Activated CD4-positive, alpha-beta T cell treated with anti-CD3 and anti-CD28 coated beads, Interleukin-2, amount 50 U/mL, for 4 hours (primary cell): ENCODE results near the gene COQ8A.

ENCODE experiments used
- DNase-seq, 2 experiments: peaks; one replicate each; pipeline ENCODE4 v3.0.0-alpha.2; 2020

Gene COQ8A

GRCh38 chr1:226974544-226975258 lies 34.6 kb downstream of the COQ8A start:
- no peak for DNase-seq

DNA sequence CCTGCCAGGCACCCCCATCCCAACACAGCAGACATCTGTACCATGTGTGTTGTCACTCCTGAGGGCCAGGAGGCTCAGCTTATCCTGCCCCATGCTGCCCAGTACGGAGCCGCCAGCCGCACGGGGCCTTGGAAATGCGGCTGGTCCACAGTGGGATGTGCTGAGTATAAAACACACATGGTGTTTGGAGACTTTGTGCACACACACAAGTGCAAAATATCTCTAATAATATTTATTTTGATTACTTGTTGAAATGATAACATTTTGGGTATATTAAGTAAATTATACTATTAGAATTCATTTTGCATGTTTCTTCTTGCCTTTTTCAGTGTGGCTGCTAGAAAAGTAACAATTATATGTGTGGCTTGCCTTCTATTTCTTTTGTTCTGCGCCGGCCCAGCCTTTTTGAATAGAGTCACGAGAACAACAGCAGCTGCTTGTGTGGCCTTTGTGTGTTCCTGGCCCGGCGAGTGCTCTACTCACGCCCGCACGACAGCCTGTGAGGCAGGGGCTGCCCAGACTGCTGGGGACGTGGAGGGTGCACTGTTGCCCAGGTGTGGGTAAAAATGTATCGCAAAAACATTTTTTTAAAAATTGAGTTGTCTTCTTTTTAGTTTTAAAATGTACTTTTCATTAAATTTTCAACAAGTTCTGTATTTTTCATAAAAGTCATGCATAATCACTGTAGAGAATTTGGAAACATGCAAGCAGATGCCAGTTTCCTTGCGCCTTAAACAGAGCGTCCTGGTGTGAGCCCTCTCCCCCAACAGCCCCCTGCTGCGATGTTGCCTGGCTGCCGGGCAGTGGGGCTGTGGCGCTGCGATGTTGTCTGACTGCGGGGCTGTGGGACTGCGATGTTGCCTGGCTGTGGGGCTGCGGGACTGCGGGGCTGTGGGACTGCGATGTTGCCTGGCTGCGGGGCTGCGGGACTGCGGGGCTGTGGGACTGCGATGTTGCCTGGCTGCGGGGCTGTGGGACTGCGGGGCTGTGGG lies 35.5 kb downstream of the COQ8A start:
- DNase-seq: no peak

DNA sequence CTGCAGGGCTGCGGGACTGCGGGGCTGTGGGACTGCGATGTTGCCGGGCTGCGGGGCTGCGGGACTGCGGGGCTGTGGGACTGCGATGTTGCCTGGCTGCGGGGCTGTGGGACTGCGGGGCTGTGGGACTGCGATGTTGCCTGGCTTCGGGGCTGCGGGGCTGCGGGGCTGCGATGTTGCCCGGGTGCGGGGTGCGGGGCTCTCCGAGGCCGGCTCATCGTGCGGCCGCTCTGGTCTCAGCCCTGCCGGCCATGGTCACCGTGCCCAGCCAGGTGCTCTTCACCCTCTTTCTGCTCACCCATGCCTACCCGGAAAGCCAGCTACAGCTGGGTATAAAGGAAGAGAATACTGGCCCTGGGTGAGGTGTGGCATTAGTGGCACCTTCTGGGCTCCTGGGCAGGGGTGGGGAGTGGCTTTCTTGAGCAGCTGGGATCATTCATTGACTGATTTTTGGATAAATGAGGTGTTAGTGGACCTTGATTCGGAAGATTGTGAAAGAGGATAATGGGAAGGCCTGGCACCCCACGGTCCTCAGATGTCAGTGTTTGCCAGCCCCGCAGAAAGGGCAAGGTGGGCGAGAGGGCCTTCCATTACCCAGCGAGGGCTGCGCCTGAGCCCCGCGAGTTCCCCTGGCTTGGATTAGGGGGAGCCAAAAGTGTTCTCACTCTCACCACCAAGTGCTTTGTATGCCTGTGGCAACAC lies 36.3 kb downstream of the COQ8A start:
- no peak for DNase-seq

DNA sequence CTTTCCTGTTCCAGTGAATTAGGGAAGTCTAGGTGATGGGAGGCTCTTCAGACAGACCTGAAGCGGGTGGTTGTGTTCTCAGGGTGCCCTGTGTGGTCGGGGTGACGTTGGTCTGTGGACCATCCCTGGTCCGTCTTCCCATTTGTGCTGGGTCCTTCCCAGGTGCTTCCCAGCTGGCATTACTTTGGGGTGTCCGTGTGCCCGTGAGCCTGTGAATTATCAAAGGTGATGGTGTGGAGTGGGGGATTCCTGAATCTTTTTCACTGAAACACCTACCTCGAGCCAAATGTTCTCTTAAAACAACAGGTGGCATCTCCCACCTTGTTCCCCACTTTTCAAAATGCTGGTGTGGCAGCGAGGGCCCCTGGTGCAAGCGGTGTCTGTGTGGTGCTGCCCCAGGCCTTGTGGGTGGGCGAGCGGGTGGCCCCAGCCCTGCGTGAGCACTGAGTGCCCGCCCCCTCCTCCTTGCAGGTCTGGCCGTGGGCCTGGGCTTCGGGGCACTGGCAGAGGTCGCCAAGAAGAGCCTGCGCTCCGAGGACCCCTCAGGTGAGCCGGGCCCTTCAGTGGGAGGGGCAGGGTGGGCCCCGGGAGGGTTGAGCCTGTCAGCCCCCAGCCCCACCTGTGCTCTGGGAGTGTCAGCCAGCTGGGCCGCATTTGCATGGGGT lies 37.0 kb downstream of the COQ8A start:
- DNase-seq: no peak

GRCh38 chr1:226977643-226978431 lies 37.7 kb downstream of the COQ8A start:
- no peak for DNase-seq

DNA sequence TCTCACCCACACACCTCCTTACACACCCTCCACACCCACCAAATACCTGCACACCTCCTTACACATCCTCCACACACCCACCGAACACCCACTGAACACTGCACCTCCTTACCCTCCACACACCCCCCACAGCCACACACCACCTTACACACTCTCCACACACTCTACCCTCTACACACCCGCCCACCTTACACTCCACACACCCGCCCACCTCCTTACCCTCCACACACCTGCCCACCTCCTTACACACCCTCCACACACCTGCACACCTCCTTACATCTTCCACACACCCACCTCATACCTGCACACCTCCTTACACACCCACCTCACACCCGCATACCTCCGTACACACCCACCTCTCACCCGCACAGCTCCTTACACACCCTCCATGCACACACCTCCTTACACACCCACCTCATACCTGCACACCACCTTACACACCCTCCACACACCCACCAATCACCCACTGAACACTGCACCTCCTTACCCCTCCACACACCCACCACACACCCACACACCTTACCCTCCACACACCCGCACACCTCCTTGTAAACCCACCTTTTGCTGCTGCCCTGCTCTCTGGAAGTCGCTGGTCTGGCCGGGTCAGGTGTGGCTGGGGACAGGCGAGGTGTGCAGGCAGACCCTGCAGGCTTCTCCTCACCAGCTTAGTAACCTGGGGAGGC lies 38.5 kb downstream of the COQ8A start:
- DNase-seq: no peak

- DNase-seq: no peak
Measured at GRCh38 chr1:226979115-226979516, 39.0 kb downstream of the COQ8A start.

DNA sequence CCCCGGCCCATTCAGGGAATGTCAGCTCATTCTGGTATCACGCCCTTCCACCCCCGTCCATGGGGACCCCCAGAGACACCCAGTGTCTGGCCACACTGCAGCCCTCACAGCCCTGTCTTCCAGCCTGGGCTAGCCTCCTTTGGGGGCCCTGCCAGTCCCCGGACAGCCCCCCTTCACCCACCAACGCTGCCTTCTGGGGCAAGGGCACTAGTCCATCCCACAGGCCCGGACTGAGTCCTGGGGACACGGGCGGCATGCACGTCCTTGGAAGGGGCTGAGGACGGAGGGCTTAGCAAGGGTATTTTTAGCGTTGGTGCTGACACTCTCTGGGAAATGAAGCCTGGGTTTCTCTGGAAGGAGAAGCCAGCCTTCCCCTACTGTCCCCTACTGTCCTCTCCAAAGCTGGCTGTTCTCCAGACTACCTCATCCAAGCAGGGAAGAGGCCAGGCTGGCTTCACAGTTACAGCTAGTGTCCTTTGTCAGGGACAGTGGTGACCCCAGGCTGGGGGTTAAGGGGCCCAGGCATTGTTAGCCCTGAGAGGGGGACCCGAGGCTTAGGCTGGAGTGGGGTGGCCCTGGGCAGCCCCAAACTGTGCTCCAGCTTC lies 39.5 kb downstream of the COQ8A start:
- DNase-seq: no peak

DNA sequence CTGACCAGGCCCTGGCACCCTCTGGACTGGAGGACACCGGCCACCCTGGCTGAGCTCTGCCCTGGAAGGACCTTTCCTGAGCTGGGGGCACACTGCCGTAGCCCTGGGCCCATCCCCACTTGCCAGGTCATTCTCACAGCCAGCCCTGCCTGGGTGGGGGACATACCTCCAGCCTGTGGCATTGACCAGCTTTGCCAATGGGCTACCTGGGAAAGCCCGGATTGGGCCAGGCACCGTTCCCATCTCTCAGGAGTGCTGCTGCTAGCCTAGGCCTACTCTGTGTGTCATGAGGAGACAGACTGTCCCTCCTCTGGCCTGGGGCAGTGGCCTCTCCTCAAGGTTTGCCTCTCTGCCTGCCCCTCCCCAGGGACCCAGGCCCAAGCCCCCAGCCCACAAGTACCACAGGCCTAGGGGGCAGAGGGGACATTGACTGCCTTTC lies 40.0 kb downstream of the COQ8A start:
- DNase-seq: no peak

DNA sequence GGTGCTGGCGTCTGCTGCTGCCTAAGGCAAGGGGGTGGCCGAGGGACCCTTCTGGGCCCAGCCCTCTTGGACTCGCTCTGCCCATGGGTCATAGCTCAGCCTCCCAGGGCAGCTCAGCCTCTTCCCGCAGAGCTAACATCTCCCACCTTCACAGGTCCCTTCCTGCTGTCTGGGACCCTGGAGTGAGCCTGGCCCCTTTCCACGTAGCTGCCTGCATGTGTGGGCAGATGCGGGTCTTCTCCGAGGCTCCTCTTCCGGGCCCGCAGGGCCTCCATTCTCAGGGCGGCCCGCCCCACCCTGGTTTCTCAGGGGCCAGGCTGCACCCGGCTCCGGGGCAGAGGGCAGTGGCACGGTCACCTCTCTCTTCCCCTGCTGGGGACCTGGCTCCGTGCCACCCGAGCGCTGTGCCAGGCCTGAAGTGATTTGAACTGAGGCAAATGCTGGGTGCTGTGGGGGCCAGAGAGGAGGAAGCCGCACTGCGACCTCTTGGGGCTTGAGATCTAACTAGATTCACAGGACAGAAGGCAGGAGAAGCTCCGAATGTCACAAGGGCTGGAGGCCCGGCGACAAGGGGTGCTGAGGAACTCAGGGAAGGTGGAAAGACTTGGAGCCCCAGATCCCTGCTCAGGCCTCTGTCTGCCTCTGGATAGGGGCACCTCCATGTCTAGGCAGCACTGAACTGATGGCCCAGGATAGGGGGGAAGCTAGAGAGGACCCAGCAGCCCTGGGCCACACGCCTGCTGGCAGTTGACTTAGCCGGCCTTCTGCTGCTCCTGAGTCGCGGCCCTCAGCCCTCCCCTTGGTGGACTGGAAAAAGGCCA lies 40.7 kb downstream of the COQ8A start:
- DNase-seq: no peak

DNA sequence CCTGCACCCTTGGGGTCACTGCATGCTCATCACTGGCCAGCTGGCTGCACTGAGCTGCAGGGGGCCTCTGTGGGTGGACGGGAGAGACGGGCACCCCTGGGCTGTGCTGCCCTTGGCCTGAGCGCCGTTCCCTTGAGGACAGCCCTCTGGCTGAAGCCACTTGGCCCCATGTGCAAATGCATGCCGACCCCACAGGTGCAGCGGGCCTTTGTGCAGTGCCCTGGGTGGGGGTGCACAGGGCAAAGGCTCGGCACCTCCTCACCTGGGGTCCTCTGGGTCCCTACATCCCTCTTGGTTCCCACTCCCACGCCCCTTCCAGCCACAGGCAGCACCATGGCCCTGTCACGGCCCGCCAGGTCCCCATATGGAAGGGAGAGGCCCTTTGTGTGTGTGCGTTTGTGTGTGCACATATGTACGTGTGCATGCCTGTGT lies 41.3 kb downstream of the COQ8A start:
- DNase-seq: no peak

DNA sequence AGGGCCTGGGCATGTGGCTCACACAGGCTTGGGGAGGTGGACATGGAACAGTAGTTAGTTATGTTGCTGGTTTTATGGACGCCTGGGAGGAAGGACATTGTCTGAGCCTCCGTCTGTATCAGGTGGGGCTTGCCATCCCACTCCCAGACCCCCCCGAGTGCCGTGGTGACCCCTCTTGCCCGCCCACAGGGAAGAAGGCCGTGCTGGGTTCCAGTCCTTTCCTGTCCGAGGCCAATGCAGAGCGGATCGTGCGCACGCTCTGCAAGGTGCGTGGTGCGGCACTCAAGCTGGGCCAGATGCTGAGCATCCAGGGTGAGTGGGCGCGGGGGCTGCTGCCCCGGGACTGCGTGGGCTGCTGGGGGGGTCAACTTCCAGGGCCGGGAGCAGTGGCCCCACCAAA lies 41.7 kb downstream of the COQ8A start:
- DNase-seq: no peak

GRCh38 chr1:226982451-226983177 lies 42.5 kb downstream of the COQ8A start:
- DNase-seq: no peak

GRCh38 chr1:226983247-226983991 lies 43.3 kb downstream of the COQ8A start:
- DNase-seq: no peak

DNA sequence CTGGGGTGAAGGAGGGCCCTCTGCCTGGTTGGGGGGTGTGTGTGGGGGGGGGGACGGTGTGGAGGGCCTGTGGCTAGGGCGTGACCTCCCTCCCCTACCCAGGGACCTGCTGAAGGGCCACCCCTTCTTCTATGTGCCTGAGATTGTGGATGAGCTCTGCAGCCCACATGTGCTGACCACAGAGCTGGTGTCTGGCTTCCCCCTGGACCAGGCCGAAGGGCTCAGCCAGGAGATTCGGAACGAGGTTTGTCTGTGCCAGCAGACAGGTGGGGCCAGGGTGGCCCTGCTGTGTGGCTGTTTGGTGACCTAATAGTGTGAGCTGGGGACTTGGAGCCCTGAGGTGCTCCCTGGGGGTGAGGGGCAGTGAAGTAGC lies 43.9 kb downstream of the COQ8A start:
- DNase-seq: no peak

- no peak for DNase-seq
Measured at GRCh38 chr1:226984521-226985238, 44.6 kb downstream of the COQ8A start.

- no peak for DNase-seq
Measured at GRCh38 chr1:226985239-226985838, 45.2 kb downstream of the COQ8A start.
